Testis (tissue), 2 donors: ENCODE results near the gene POGZ.

ENCODE experiments used
- POLR2A ChIP-seq: fragments of 450-650 bp; IDR thresholded peaks from one replicate; pipeline ENCODE4 v1.6.1; 2017; ENCODE audit warnings: antibody characterized with exemption, mild to moderate bottlenecking, moderate library complexity
- TF ChIP-seq, protein P1 (sequence below), 3 experiments: fragments of 450-650 bp in 2 of 3; fragments of 200-600 bp in 1 of 3; sonication (generic) in 1 of 3; IDR thresholded peaks; one replicate each; pipeline ENCODE4 v1.5.1; 2016 to 2019; ENCODE audit warnings: antibody characterized with exemption in 3 of 3, mild to moderate bottlenecking in 2 of 3, moderate library complexity in 1 of 3

DNA sequence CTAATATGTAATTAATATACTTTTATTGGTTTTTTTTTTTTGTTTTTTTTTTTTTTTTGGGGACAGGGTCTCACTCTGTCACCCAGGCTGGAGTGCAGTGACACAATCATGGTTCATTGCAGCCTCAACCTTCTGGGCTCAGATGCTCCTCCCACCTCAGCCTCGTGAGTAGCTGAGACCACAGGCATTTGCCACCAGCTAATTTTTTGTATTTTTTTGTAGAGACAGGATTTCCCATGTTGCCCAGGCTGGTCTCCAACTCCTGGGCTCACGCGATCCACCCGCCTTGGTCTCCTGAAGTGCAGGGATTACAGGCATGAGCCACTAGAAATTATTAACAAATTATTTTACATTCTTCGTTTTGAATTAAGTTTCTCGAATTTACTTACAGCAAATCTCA is 16.8 kb upstream of the POGZ start:
- TF ChIP-seq, protein P1, sequence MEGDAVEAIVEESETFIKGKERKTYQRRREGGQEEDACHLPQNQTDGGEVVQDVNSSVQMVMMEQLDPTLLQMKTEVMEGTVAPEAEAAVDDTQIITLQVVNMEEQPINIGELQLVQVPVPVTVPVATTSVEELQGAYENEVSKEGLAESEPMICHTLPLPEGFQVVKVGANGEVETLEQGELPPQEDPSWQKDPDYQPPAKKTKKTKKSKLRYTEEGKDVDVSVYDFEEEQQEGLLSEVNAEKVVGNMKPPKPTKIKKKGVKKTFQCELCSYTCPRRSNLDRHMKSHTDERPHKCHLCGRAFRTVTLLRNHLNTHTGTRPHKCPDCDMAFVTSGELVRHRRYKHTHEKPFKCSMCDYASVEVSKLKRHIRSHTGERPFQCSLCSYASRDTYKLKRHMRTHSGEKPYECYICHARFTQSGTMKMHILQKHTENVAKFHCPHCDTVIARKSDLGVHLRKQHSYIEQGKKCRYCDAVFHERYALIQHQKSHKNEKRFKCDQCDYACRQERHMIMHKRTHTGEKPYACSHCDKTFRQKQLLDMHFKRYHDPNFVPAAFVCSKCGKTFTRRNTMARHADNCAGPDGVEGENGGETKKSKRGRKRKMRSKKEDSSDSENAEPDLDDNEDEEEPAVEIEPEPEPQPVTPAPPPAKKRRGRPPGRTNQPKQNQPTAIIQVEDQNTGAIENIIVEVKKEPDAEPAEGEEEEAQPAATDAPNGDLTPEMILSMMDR (IDR thresholded peaks at IDR 0.05) = no peak
- TF ChIP-seq POLR2A = no peak
